Measurements from ENCODE around the gene ITGA6.

DNA sequence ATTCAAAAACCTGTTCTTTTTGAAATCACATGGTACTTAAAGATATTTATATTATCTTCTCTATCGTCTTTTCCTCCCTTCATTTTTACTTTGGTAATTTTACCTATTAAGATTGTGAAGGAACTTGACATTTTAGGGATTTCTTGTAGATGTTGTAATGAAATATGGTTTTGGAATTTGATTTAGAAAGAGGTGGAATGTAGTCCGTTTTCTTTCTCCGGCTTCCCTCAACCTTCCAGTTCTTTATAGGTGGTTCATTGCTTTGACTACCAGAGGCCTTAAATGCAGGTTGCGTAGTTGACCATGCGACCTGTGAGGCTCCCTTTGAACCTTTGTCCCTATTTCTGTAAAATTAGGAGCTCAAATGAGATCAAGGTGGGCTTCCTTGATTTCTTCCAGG, 24.5 kb downstream of the ITGA6 start:
- TF ChIP-seq POLR2AphosphoS5 (IDR thresholded peaks at IDR 0.05; ENCODE audit: borderline replicate concordance, low read depth, low read length): no peak
- no peak for TF ChIP-seq EZH2 (IDR thresholded peaks at IDR 0.05)

All from SK-N-MC (cell line).